ENCODE measurements around the gene SRPK2. TPM values are rescaled to one million over a fixed set of nuclear protein-coding genes. Genes with fewer than 3 reads are reported as not detected.

The SRPK2 gene
- total and polyA plus RNA-seq, 2 of the 13 experiments (the other 11 are each of a cell fraction or from before 2014, with no cell fraction given) = 10.1 to 22.3 TPM

GRCh38 chr7:105377903-105378302, 10.8 kb downstream of the SRPK2 start (continued):
- no peak for TF ChIP-seq ZNF407 (CRISPR knock-in tag; IDR thresholded peaks at IDR 0.05; ENCODE audit: not compliant biosample characterization)
- TF ChIP-seq HMGA1 (CRISPR knock-in tag; conservative IDR thresholded peaks at IDR 0.05) = no peak
- no peak for TF ChIP-seq PTBP1 (IDR thresholded peaks at IDR 0.05; ENCODE audit: low read depth, low read length, poor library complexity, severe bottlenecking)
- no peak for TF ChIP-seq ZNF33B (CRISPR knock-in tag; IDR thresholded peaks at IDR 0.05)
- no peak for TF ChIP-seq HNRNPK (IDR thresholded peaks at IDR 0.05; ENCODE audit: low read depth, low read length, poor library complexity, severe bottlenecking)
- TF ChIP-seq NFYB (CRISPR knock-in tag; IDR thresholded peaks at IDR 0.05) = no peak
- TF ChIP-seq RBFOX2 (IDR thresholded peaks at IDR 0.05; ENCODE audit: low read depth, low read length) = no peak

Measured in HepG2 (cell line).